Neural cell (in vitro differentiated cells): ENCODE data around the gene OSCP1. TPM values are rescaled to one million over a fixed set of nuclear protein-coding genes. Genes with fewer than 3 reads are reported as not detected.

Source experiments
- H2AFZ ChIP-seq: fragments of 200-600, 300-800 bp; sonication (generic), shearing (Covaris generic); 2 replicates; pipeline ENCODE4 v1.6.0; 2014; ENCODE audit warnings: low read depth, mild to moderate bottlenecking, antibody characterized with exemption, low read length, moderate library complexity
- H3F3A ChIP-seq: fragments of 200-600 bp; shearing (Covaris generic); 2 replicates; pipeline ENCODE4 v1.6.1; 2016; ENCODE audit warnings: mild to moderate bottlenecking, moderate library complexity, mixed read lengths, antibody characterized with exemption, low read length; ENCODE audit not compliant: insufficient read depth, poor library complexity, severe bottlenecking
- H3K27ac ChIP-seq: fragments of 200-600, 300-800 bp; sonication (generic), shearing (Covaris generic); 2 replicates; pipeline ENCODE4 v1.5.1; 2014; ENCODE audit warnings: mild to moderate bottlenecking, low read length, moderate library complexity
- H3K27me3 ChIP-seq: fragments of 300-800, 200-600 bp; sonication (generic), shearing (Covaris generic); 2 replicates; pipeline ENCODE4 v1.6.0; 2014; ENCODE audit warnings: mild to moderate bottlenecking, low read depth, low read length, moderate library complexity; ENCODE audit not compliant: insufficient read depth
- H3K36me3 ChIP-seq: fragments of 300-800, 200-600 bp; sonication (generic), shearing (Covaris generic); 2 replicates; pipeline ENCODE4 v1.5.1; 2014; ENCODE audit warnings: mild to moderate bottlenecking, antibody characterized with exemption, low read length, moderate library complexity; ENCODE audit not compliant: insufficient read depth
- H3K4me2 ChIP-seq: fragments of 300-800, 200-600 bp; sonication (generic), shearing (Covaris generic); 2 replicates; pipeline ENCODE4 v1.6.0; 2014; ENCODE audit warnings: mild to moderate bottlenecking, low read length
- H3K4me3 ChIP-seq: fragments of 300-800, 200-600 bp; sonication (generic), shearing (Covaris generic); 2 replicates; pipeline ENCODE4 v1.5.1; 2014; ENCODE audit warnings: mild to moderate bottlenecking, low read length, moderate library complexity
- H3K79me2 ChIP-seq: fragments of 200-600 bp; shearing (Covaris generic); replicated peaks from 2 replicates; pipeline ENCODE4 v1.6.0; 2014; ENCODE audit warnings: mild to moderate bottlenecking, low read length, moderate library complexity; ENCODE audit not compliant: insufficient read depth
- H3K9ac ChIP-seq: fragments of 300-800, 200-600 bp; sonication (generic), shearing (Covaris generic); 2 replicates; pipeline ENCODE4 v1.6.1; 2016; ENCODE audit warnings: mild to moderate bottlenecking, low read length, mixed read lengths
- H3K9me2 ChIP-seq: fragments of 200-600 bp; shearing (Covaris generic); 2 replicates; pipeline ENCODE4 v1.6.1; 2016; ENCODE audit warnings: mild to moderate bottlenecking, low read length, mixed read lengths; ENCODE audit not compliant: insufficient read depth
- H3K9me3 ChIP-seq: fragments of 200-600, 300-800 bp; sonication (generic), shearing (Covaris generic); 2 replicates; pipeline ENCODE4 v1.6.1; 2016; ENCODE audit warnings: mild to moderate bottlenecking, mixed run types, low read length, moderate library complexity, mixed read lengths
- H4K20me1 ChIP-seq: fragments of 200-600 bp; shearing (Covaris generic); 2 replicates; pipeline ENCODE4 v1.6.1; 2016; ENCODE audit warnings: mild to moderate bottlenecking, mixed run types; ENCODE audit not compliant: insufficient read depth
- CTCF ChIP-seq: fragments of 450-650 bp; IDR thresholded peaks from 2 replicates; pipeline ENCODE4 v1.5.1; 2014; ENCODE audit warnings: antibody characterized with exemption, mild to moderate bottlenecking, moderate library complexity; ENCODE audit not compliant: poor library complexity, severe bottlenecking
- EP300 ChIP-seq: fragments of 450-650 bp; conservative IDR thresholded peaks from 2 replicates; pipeline ENCODE4 v1.6.1; 2014; ENCODE audit warnings: antibody characterized with exemption, mild to moderate bottlenecking, moderate library complexity; ENCODE audit not compliant: poor library complexity, severe bottlenecking
- EZH2 ChIP-seq: fragments of 200-600, 300-800 bp; shearing (Covaris generic), sonication (generic); IDR thresholded peaks from 2 replicates; pipeline ENCODE4 v1.6.1; 2014; ENCODE audit warnings: antibody characterized with exemption, low read length, borderline replicate concordance, mild to moderate bottlenecking; ENCODE audit not compliant: insufficient read depth, poor library complexity, severe bottlenecking
- MXI1 ChIP-seq: fragments of 450-650 bp; conservative IDR thresholded peaks from 2 replicates; pipeline ENCODE4 v1.6.1; 2014; ENCODE audit warnings: antibody characterized with exemption, mild to moderate bottlenecking; ENCODE audit not compliant: poor library complexity, severe bottlenecking
- POLR2AphosphoS5 ChIP-seq: IDR thresholded peaks from 2 replicates; pipeline ENCODE4 v1.6.1; 2012
- RAD21 ChIP-seq: fragments of 450-650 bp; conservative IDR thresholded peaks from 2 replicates; pipeline ENCODE4 v1.6.1; 2014; ENCODE audit warnings: antibody characterized with exemption, mild to moderate bottlenecking, moderate library complexity
- SMC3 ChIP-seq: fragments of 450-650 bp; conservative IDR thresholded peaks from 2 replicates; pipeline ENCODE4 v1.6.1; 2014; ENCODE audit warnings: antibody characterized with exemption, mild to moderate bottlenecking, moderate library complexity; ENCODE audit not compliant: poor library complexity
- TAF1 ChIP-seq: IDR thresholded peaks from 2 replicates; pipeline ENCODE4 v1.6.1; 2012; ENCODE audit warnings: low read depth
- polyA plus RNA-seq: library from polyadenylated mRNA; depleted of rRNA; stranded (reverse); fragments of >200 nt; gene quantifications from 2 replicates; pipeline ENCODE4 v1.2.3, GENCODE V29; 2014
- TF ChIP-seq, protein P1 (sequence below): IDR thresholded peaks from 2 replicates; pipeline ENCODE4 v1.6.1; 2012; ENCODE audit warnings: borderline replicate concordance

Gene OSCP1
- polyA plus RNA-seq, 1 donor from 2014 or later: 20.7 TPM

DNA sequence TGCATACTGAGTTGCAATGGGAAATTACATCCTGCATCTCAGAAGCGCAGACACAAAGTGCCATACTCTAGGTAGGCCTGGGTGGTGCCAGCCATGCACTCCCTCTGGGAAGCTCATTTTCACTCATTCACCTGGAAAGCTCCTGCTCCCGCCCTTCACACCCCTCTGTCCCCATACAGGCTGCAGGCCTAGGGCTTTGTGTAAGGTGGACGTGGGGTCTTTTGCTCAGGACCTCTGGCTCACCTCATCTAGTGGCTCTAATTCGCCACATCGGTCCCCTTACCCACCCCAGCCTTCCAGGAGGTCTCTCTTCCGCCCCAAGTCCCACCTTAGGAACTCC lies 13.2 kb upstream of the OSCP1 start:
- H3K4me3 ChIP-seq: peak overlapping the region; percentile 83
- H3K9me3 ChIP-seq: no peaks in the 10 kb centered on the region
- H3K9me2 ChIP-seq: no peaks in the 10 kb centered on the region
- H3F3A ChIP-seq: no peaks in the 10 kb centered on the region
- H3K27ac ChIP-seq: peak overlapping the region; percentile 86
- peaks cover 7% of the 10 kb centered on the region for H3K79me2 ChIP-seq
- H3K4me2 ChIP-seq: peak overlapping the region; percentile 94
- no peaks in the 10 kb centered on the region for H4K20me1 ChIP-seq
- H3K9ac ChIP-seq: peak overlapping the region; percentile 76
- H3K36me3 ChIP-seq: no peaks in the 10 kb centered on the region
- H2AFZ ChIP-seq: peak overlapping the region; percentile 71
- TF ChIP-seq MXI1: no peak
- no peak for TF ChIP-seq POLR2AphosphoS5
- no peak for TF ChIP-seq CTCF
- no peak for TF ChIP-seq SMC3
- TF ChIP-seq RAD21: no peak
- TF ChIP-seq, protein P1, sequence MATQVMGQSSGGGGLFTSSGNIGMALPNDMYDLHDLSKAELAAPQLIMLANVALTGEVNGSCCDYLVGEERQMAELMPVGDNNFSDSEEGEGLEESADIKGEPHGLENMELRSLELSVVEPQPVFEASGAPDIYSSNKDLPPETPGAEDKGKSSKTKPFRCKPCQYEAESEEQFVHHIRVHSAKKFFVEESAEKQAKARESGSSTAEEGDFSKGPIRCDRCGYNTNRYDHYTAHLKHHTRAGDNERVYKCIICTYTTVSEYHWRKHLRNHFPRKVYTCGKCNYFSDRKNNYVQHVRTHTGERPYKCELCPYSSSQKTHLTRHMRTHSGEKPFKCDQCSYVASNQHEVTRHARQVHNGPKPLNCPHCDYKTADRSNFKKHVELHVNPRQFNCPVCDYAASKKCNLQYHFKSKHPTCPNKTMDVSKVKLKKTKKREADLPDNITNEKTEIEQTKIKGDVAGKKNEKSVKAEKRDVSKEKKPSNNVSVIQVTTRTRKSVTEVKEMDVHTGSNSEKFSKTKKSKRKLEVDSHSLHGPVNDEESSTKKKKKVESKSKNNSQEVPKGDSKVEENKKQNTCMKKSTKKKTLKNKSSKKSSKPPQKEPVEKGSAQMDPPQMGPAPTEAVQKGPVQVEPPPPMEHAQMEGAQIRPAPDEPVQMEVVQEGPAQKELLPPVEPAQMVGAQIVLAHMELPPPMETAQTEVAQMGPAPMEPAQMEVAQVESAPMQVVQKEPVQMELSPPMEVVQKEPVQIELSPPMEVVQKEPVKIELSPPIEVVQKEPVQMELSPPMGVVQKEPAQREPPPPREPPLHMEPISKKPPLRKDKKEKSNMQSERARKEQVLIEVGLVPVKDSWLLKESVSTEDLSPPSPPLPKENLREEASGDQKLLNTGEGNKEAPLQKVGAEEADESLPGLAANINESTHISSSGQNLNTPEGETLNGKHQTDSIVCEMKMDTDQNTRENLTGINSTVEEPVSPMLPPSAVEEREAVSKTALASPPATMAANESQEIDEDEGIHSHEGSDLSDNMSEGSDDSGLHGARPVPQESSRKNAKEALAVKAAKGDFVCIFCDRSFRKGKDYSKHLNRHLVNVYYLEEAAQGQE: no peak
- TF ChIP-seq EP300: no peak
- TF ChIP-seq EZH2: no peak
- no peak for TF ChIP-seq TAF1
- H3K27me3 ChIP-seq: no peaks in the 10 kb centered on the region

DNA sequence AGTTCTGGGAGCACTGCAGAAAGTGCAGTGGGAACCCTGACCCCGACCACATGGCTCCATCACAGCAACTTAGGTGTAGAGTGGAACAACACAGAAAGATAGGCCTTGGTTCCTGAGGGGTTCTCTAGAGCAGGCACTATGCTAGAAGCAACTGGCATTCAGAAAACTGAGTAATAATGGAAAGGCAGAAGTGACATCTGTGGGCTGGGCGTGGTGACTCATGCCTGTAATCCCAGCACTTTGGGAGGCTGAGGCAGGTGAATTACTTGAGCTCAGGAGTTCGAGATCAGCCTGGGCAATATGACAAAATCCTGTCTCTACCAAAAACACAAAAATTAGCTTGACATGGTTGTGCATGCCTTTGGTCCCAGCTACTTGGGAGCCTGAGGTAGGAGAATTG lies 8.7 kb upstream of the OSCP1 start:
- Histone ChIP-seq H2AFZ (no peak overlapping the region), H3K27ac (no peak overlapping the region), H4K20me1 (no peaks in the 10 kb centered on the region), H3K4me3 (no peak overlapping the region), H3K9ac (no peak overlapping the region), H3K9me2 (no peaks in the 10 kb centered on the region), H3K27me3 (no peaks in the 10 kb centered on the region), H3K36me3 (no peaks in the 10 kb centered on the region), H3K4me2 (no peak overlapping the region), H3K9me3 (no peaks in the 10 kb centered on the region), H3K79me2 (peaks cover 7% of the 10 kb centered on the region), H3F3A (no peaks in the 10 kb centered on the region)
- TF ChIP-seq MXI1 (no peak), EP300 (no peak), SMC3 (no peak), RAD21 (no peak), EZH2 (no peak), CTCF (no peak), TAF1 (no peak), POLR2AphosphoS5 (no peak)
- TF ChIP-seq, protein P1: no peak
